Lung (tissue), 12 donors: ENCODE measurements around the gene NR3C1. TPM values are rescaled to one million over a fixed set of nuclear protein-coding genes. Genes with fewer than 3 reads are reported as not detected.

Experiments
- ATAC-seq: fragments of 200-7000 bp; cut with Tn5 transposase; one replicate; pipeline ENCODE4 v1.9.1; 2020; ENCODE audit warnings: moderate number of reproducible peaks; ENCODE audit not compliant: insufficient read depth, low FRiP score
- DNase-seq, 3 donors: peaks; one replicate each; pipeline ENCODE4 v3.0.0-alpha.2; 2013 to 2017
- H3K27ac ChIP-seq, 2 donors: one replicate each; pipeline ENCODE4 v1.5.1; 2013; ENCODE audit warnings: mild to moderate bottlenecking in 2 of 2, moderate library complexity in 2 of 2, control low read depth in 1 of 2, inconsistent platforms in 1 of 2, low read depth in 1 of 2, low read length in 1 of 2
- H3K27me3 ChIP-seq, 3 donors: one replicate each; pipeline ENCODE4 v1.5.1; 2013; ENCODE audit warnings: low read length in 2 of 3; ENCODE audit not compliant: control insufficient read depth in 3 of 3, insufficient read depth in 3 of 3
- H3K36me3 ChIP-seq, 4 donors: one replicate each; pipeline ENCODE4 v1.5.1; 2013; ENCODE audit warnings: low read length in 4 of 4, mild to moderate bottlenecking in 1 of 4, moderate library complexity in 1 of 4; ENCODE audit not compliant: control insufficient read depth in 4 of 4, insufficient read depth in 4 of 4
- H3K4me1 ChIP-seq, 5 donors: one replicate each; pipeline ENCODE4 v1.5.1; 2013; ENCODE audit warnings: low read length in 5 of 5, mild to moderate bottlenecking in 2 of 5, moderate library complexity in 1 of 5; ENCODE audit not compliant: control insufficient read depth in 5 of 5, insufficient read depth in 5 of 5
- H3K4me3 ChIP-seq: one replicate; pipeline ENCODE4 v1.5.1; 2013; ENCODE audit warnings: mild to moderate bottlenecking, control low read depth, moderate library complexity
- H3K9ac ChIP-seq, 2 donors: one replicate each; pipeline ENCODE4 v1.5.1; 2013; ENCODE audit warnings: low read length in 2 of 2, control low read depth in 1 of 2; ENCODE audit not compliant: insufficient read depth in 1 of 2
- H3K9me3 ChIP-seq, 4 donors: one replicate each; pipeline ENCODE4 v1.5.1; 2013; ENCODE audit warnings: low read length in 3 of 4, mild to moderate bottlenecking in 1 of 4, moderate library complexity in 1 of 4; ENCODE audit not compliant: control insufficient read depth in 4 of 4, insufficient read depth in 3 of 4
- CTCF ChIP-seq: IDR thresholded peaks from 2 replicates; pipeline ENCODE4 v1.5.1; 2012; ENCODE audit warnings: mild to moderate bottlenecking; ENCODE audit errors: control extremely low read depth, extremely low read depth
- WGBS, 2 donors: extraction: QIAGEN DNeasy Blood & Tissue Kit; methylation state at CpG; one replicate each; pipeline ENCODE4 v1.1.7; 2013; 5-methylcytosine and 5-hydroxymethylcytosine counted together
- polyA plus RNA-seq, 2 donors: library from polyadenylated mRNA; stranded (reverse); fragments of 200-250 nt; gene quantifications; one replicate each; pipeline ENCODE4 v1.2.1, GENCODE V29; 2013
- total RNA-seq, 2 donors: library from RNA; depleted of rRNA in 1 of 2; stranded (reverse); fragments of >200 nt in 1 of 2; gene quantifications; one replicate each; pipeline ENCODE4 v1.2.1, GENCODE V29; 2014 to 2021
- donor health status: control.
- donor health status: control.
- donor health status: Bipolar disorder and iron deficiency.
- donor health status: healthy.
- donor health status: DM: yes; HTN: yes; CAD: no.

Gene NR3C1
- total and polyA plus RNA-seq, 4 donors, result 21.6 to 103 (median 48.2) TPM

GRCh38 chr5:143279698-143280097, 123.8 kb downstream of the NR3C1 start:
- no peak overlapping the region for H3K9ac ChIP-seq
- no peaks in the 10 kb centered on the region for H3K27me3 ChIP-seq
- no peak overlapping the region for H3K4me3 ChIP-seq
- no peak overlapping the region for H3K27ac ChIP-seq
- WGBS, 2 donors, result 33 to 39% methylated on average over 2 of the region's 2 CpGs
- H3K36me3 ChIP-seq, result peaks cover 5 to 16% (median 15%) of the 10 kb centered on the region in 4 donors
- no peak for ATAC-seq
- peaks cover 0 to 6% (median 0%) of the 10 kb centered on the region in 5 donors for H3K4me1 ChIP-seq
- TF ChIP-seq CTCF, result no peak
- peaks cover 0 to 2% (median 0%) of the 10 kb centered on the region in 4 donors for H3K9me3 ChIP-seq
- DNase-seq, result no peak

DNA sequence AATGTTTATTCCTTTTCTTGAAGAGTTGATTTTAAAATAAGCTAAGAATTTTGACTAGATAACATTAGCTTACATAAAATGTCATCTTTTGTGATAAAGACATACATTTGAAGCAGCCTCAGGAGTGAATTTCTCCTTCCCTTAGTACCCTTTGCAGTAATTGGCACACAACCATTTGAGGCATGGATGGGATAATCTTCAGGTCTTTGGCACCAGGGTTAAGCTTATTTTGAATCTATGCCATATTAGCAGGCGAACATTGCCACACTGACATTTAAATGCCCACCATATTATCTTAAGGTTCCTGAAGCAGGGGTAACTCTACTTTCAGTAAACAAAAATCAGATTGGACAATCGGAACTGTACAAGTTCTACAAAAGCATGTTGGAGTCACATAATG, 126.0 kb downstream of the NR3C1 start:
- peaks cover 4 to 10% (median 7%) of the 10 kb centered on the region in 4 donors for H3K36me3 ChIP-seq
- H3K4me1 ChIP-seq, result peaks cover 0 to 6% (median 0%) of the 10 kb centered on the region in 5 donors
- ATAC-seq (no peak), DNase-seq (no peak)
- TF ChIP-seq CTCF, result no peak
- H3K4me3 ChIP-seq, result no peak overlapping the region
- no peak overlapping the region for H3K27ac ChIP-seq
- no peak overlapping the region for H3K9ac ChIP-seq
- H3K27me3 ChIP-seq, result no peaks in the 10 kb centered on the region
- WGBS, 2 donors, result 97 to 98% methylated on average over 2 of the region's 2 CpGs
- no peaks in the 10 kb centered on the region for H3K9me3 ChIP-seq

- H3K9ac ChIP-seq, result no peak overlapping the region
- no peak overlapping the region for H3K27ac ChIP-seq
- H3K9me3 ChIP-seq, result no peaks in the 10 kb centered on the region
- H3K4me3 ChIP-seq, result no peak overlapping the region
- H3K36me3 ChIP-seq, result peaks cover 0 to 8% (median under 1%) of the 10 kb centered on the region in 4 donors
- ATAC-seq (no peak), DNase-seq (no peak)
- no peaks in the 10 kb centered on the region for H3K27me3 ChIP-seq
- H3K4me1 ChIP-seq, result peaks cover 0 to 6% (median 0%) of the 10 kb centered on the region in 5 donors
- WGBS, 2 donors, result 60 to 72% methylated on average over 6 of the region's 6 CpGs
- TF ChIP-seq CTCF, result no peak
These were observed 127.7 kb downstream of the NR3C1 start for GRCh38 chr5:143275512-143276363.
